Coronary artery (tissue), 2 donors: ENCODE results near the gene VSTM2B.

ENCODE experiments used
- DNase-seq: peaks from one replicate; pipeline ENCODE4 v3.0.0-alpha.2; 2017; ENCODE audit warnings: low spot score
- H3K27ac ChIP-seq, 2 donors: fragments of 200-600 bp; sonication (generic); one replicate each; pipeline ENCODE4 v1.5.1; 2016 to 2019
- H3K4me3 ChIP-seq: fragments of 200-600 bp; sonication (generic); 2 replicates; pipeline ENCODE4 v1.5.1; 2016; ENCODE audit warnings: mild to moderate bottlenecking, moderate library complexity
- TF ChIP-seq, protein P1 (sequence below): fragments of 200-600 bp; sonication (generic); IDR thresholded peaks from one replicate; pipeline ENCODE4 v1.5.1; 2019; ENCODE audit warnings: antibody characterized with exemption

Gene VSTM2B

DNA sequence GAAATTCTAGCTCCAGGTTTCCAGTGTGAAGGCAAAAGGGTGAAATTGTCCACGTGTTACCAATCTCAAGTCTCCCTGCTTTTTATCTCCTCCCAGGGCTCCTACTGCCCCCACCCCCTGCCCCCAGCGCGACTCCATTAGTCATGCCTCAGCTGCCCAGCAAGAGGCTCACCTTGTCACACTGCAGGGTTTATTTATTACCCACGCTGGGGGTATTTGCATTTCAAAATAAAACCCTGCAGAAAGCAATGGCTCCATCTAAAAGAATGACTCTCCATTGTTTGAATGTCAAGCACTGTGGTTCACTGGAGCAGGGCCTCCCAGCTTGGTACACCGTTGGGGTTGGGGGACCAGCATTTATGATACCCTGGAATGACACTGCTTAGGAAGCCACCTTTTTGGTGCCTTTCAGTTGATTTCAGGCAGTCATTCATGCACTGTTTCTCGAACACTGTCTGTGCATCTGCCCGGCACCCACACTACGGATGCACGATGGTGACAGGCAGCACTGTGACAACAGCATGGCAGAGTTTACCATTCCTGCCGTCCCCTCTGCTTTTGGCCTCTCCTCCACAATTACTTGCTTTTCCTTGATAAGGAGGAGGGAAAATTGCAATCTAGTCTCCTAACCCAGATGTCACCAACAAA lies 70.4 kb downstream of the VSTM2B start:
- DNase-seq: no peak
- no peak overlapping the region for H3K27ac ChIP-seq
- TF ChIP-seq, protein P1, sequence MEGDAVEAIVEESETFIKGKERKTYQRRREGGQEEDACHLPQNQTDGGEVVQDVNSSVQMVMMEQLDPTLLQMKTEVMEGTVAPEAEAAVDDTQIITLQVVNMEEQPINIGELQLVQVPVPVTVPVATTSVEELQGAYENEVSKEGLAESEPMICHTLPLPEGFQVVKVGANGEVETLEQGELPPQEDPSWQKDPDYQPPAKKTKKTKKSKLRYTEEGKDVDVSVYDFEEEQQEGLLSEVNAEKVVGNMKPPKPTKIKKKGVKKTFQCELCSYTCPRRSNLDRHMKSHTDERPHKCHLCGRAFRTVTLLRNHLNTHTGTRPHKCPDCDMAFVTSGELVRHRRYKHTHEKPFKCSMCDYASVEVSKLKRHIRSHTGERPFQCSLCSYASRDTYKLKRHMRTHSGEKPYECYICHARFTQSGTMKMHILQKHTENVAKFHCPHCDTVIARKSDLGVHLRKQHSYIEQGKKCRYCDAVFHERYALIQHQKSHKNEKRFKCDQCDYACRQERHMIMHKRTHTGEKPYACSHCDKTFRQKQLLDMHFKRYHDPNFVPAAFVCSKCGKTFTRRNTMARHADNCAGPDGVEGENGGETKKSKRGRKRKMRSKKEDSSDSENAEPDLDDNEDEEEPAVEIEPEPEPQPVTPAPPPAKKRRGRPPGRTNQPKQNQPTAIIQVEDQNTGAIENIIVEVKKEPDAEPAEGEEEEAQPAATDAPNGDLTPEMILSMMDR: no peak
- H3K4me3 ChIP-seq: no peak overlapping the region

DNA sequence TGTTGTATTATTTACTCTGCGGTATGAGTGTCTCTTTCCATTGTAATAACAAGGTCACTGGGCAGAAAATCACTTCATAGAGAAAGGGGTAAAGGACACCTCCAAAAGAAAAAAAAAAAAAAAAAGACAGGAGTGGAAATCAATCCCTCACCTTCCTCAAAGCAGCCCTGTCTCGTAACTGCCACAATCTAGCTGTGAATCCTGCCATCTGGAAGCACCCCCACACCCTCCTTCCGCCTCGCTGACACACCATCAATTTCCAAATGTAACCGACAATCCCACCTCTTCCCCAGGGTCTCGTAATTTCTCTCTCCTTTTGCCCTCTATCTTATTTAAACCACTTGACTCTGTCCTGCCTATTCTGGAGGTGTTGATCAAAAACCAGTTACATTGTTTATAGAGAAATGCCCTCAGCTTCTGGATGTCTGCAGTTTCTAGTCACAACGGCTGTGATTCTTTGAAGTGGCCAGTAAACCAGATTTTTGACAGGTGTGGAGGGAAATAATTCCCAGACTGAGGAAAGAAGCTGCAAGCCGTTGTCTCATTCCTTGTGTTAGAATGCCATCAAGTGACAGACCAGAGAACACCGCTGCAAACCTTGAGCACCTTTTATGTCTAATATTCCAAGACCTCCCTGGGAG lies 71.2 kb downstream of the VSTM2B start:
- TF ChIP-seq, protein P1: no peak
- DNase-seq: no peak
- H3K27ac ChIP-seq: no peak overlapping the region
- no peak overlapping the region for H3K4me3 ChIP-seq

DNA sequence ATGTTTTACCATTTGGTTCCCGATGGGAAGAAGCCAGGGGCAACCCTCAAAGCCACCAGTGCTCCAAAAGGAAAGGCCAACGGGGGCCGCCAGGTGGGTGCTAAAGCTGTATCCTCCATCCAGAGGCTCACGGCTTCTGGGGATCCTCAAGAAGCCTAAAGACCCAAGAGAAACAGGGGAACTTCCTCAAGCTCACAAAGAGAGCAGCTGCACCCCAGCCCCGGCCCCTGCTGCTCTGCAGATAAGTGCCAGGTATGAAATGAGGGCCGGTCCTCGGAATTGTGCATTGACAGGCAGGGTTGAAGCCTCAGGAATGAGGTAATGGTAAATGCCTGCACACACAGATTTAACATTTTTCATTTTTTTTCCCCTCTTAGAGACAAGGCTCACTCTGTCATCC lies 72.2 kb downstream of the VSTM2B start:
- H3K27ac ChIP-seq: no peak overlapping the region
- no peak for DNase-seq
- no peak overlapping the region for H3K4me3 ChIP-seq
- TF ChIP-seq, protein P1: no peak

DNA sequence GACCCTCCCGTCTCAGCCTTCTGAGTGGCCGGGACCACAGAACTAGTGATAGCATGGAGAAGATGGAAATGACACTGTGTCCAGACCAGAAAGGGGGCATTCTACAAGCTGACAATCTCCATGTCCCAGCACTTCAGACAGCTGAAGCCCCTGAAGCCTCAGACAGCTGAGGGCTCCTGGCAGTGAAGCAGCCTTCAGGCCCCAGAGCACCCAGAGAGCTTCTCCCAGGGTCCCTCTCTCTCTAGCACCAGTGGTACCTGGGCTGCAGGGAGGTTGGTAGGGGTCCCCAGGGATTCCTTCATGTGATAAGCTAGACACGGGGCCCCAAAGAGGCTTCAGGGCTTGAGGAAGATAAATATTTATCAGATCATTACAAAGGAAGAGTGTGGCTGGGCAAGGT lies 72.7 kb downstream of the VSTM2B start:
- no peak for DNase-seq
- Histone ChIP-seq H3K4me3 (no peak overlapping the region), H3K27ac (no peak overlapping the region)
- TF ChIP-seq, protein P1: no peak

DNA sequence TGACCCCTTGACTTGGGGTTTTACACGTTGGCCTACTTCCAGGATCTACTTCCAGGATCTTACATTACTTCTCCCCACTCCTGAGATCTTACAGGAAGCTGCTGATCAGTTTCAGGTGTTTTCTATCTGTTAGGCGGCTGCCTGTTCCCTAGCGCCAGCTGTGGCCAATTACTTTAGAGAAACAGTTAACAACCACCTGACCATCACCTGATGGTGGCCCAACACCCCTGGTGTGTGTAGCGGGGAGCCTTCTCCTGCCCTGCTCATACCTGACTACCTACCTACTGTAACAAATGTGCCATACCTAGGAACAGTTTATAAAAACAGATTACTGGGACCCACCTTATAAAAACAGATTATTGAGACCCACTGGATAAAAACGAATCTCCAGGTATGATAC lies 77.5 kb downstream of the VSTM2B start:
- H3K27ac ChIP-seq: no peak overlapping the region
- TF ChIP-seq, protein P1: no peak
- no peak for DNase-seq
- no peak overlapping the region for H3K4me3 ChIP-seq

DNA sequence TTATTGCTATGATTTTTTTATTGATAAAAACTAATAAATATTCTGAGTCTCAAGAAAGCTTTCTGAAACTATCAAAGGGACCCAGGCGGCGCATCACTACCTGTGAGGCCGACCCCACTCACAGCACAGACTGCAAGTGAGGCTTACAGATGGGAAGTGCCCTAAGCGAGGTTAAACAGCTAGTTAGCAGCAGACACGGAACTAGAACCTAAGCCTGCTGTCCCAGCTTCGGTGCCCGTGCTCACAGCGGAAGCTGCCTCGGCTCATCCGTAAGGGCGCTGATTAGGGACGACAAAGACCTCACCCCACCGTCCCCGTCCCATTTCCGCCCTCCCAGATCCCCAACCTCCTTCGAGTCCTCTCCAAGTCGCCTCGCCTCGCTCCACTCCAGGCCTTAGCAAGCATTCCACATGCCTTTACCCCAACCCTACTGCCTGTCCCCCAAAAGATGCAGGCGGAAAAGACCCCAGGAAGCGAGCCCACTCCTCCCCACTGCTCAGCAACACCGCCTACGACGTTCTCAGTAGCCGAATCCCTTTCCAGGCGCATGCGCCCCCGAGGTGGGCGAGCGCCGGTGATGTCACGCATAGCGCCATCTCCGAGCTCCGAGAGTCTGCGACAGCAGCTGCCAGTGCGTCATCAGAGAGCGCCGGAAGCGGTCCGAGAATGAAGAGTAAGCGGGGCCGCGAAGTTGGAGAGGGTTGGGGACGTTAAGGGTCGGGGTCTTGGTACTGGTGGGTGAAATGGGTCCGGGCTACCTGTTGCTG lies 80.0 kb downstream of the VSTM2B start, which contains the start of gene POP4:
Gene POP4 (plus strand): TSS at position 631 of the 767 bp plus-strand sequence. CDS start 36 bp downstream, at position 667.
- H3K27ac ChIP-seq: peak within 1 kb of the TSS; percentile 93 to 94
- H3K4me3 ChIP-seq: peak within 1 kb of the TSS; percentile 74
- TF ChIP-seq, protein P1: no peak
- peak; percentile 97 for DNase-seq
